B cell (primary cell): ENCODE measurements around the gene SCN10A. TPM values are rescaled to one million over a fixed set of nuclear protein-coding genes. Genes with fewer than 3 reads are reported as not detected.

Source experiments
- ATAC-seq: fragments of 200-7000 bp; cut with Tn5 transposase; one replicate; pipeline ENCODE4 v1.10.0; 2021; ENCODE audit warnings: low read depth, mild to moderate bottlenecking, moderate number of reproducible peaks, moderate library complexity
- CTCF ChIA-PET: fragments of 350-600 bp; sonication (Branson Sonifier 250); formaldehyde crosslinking; loops from one replicate; lab custom pipeline; 2021; ENCODE audit warnings: antibody characterized with exemption, inconsistent platforms; lab: Charles Lee
- POLR2A ChIA-PET: fragments of 350-600 bp; sonication (Branson Sonifier 250); formaldehyde crosslinking; loops from one replicate; lab custom pipeline; 2021; ENCODE audit warnings: antibody characterized with exemption; lab: Charles Lee
- DNase-seq: peaks from one replicate; pipeline ENCODE4 v3.0.0; 2013
- H2AFZ ChIP-seq: 2 replicates; pipeline ENCODE4 v1.6.1; 2012; ENCODE audit warnings: mild to moderate bottlenecking, low read depth, low read length; ENCODE audit not compliant: insufficient read depth, poor library complexity, severe bottlenecking
- H3K27ac ChIP-seq, 2 donors: 1 replicate in 1 of 2; 2 replicates in 1 of 2; pipeline ENCODE4 v1.5.1; 2012 to 2013; ENCODE audit warnings: low read length in 2 of 2, mild to moderate bottlenecking in 2 of 2, moderate library complexity in 1 of 2
- H3K27me3 ChIP-seq, 4 experiments: fragments of 200-600 bp in 1 of 4; sonication (generic) in 1 of 4; replicated peaks in 1 of 4; 1 replicate in 2 of 4; 2 replicates in 2 of 4; pipeline versions ENCODE4 v1.6.1 to v1.7.0; 2013 to 2016; ENCODE audit warnings: low read length in 3 of 4, mild to moderate bottlenecking in 2 of 4, mixed read lengths in 1 of 4, moderate library complexity in 1 of 4; ENCODE audit not compliant: insufficient read depth in 4 of 4, control insufficient read depth in 3 of 4; ENCODE audit errors: control extremely low read depth in 1 of 4
- H3K36me3 ChIP-seq, 2 experiments: replicated peaks in 1 of 2; 1 replicate in 1 of 2; 2 replicates in 1 of 2; pipeline versions ENCODE4 v1.6.1 to v1.7.1; 2013; ENCODE audit warnings: low read length in 1 of 2; ENCODE audit not compliant: insufficient read depth in 2 of 2, control insufficient read depth in 1 of 2; ENCODE audit errors: control extremely low read depth in 1 of 2, extremely low read depth in 1 of 2
- H3K4me1 ChIP-seq, 2 donors: fragments of 200-600 bp in 1 of 2; sonication (generic) in 1 of 2; 1 replicate in 1 of 2; 2 replicates in 1 of 2; pipeline versions ENCODE4 v1.5.1 to v1.6.1; 2013 to 2017; ENCODE audit warnings: low read length in 2 of 2; ENCODE audit not compliant: control insufficient read depth in 2 of 2, insufficient read depth in 2 of 2
- H3K4me2 ChIP-seq: replicated peaks from 2 replicates; pipeline ENCODE3; 2012; ENCODE audit warnings: mild to moderate bottlenecking, low read depth, low read length; ENCODE audit not compliant: poor library complexity, severe bottlenecking
- H3K4me3 ChIP-seq, 5 experiments: fragments of 200-600 bp in 1 of 5; sonication (generic) in 1 of 5; 1 replicate in 3 of 5; 2 replicates in 2 of 5; pipeline versions ENCODE4 v1.5.1 to v1.7.0; 2011 to 2016; ENCODE audit warnings: low read length in 4 of 5, mild to moderate bottlenecking in 4 of 5, low read depth in 2 of 5, control low read depth in 1 of 5, moderate library complexity in 1 of 5; ENCODE audit not compliant: insufficient read depth in 1 of 5; ENCODE audit errors: control extremely low read depth in 1 of 5, extremely low read depth in 1 of 5
- H3K79me2 ChIP-seq: fragments of 200-600 bp; sonication (generic); one replicate; pipeline ENCODE4 v1.6.0; 2016; ENCODE audit warnings: low read length; ENCODE audit not compliant: control insufficient read depth, insufficient read depth
- H3K9ac ChIP-seq: fragments of 200-600 bp; sonication (generic); 2 replicates; pipeline ENCODE4 v1.6.1; 2017; ENCODE audit warnings: mild to moderate bottlenecking, low read length, moderate library complexity
- H3K9me3 ChIP-seq, 3 donors: one replicate each; pipeline versions ENCODE4 v1.6.1 to v1.7.1; 2013; ENCODE audit warnings: low read length in 2 of 3; ENCODE audit not compliant: control insufficient read depth in 2 of 3, insufficient read depth in 1 of 3; ENCODE audit errors: control extremely low read depth in 1 of 3
- H4K20me1 ChIP-seq: 2 replicates; pipeline ENCODE4 v1.6.0; 2012; ENCODE audit warnings: mild to moderate bottlenecking, low read length; ENCODE audit not compliant: insufficient read depth, control insufficient read depth, poor library complexity, severe bottlenecking
- H3K27ac Mint-ChIP-seq: one replicate; pipeline ENCODE4 v1.8.0; 2021; ENCODE audit warnings: mixed read lengths
- H3K27me3 Mint-ChIP-seq: one replicate; pipeline ENCODE4 v1.8.0; 2021; ENCODE audit warnings: mixed read lengths
- H3K4me1 Mint-ChIP-seq: one replicate; pipeline ENCODE4 v1.8.0; 2021; ENCODE audit warnings: mixed read lengths
- H3K4me3 Mint-ChIP-seq: one replicate; pipeline ENCODE4 v1.8.0; 2021; ENCODE audit warnings: mixed read lengths
- H3K9me3 Mint-ChIP-seq: one replicate; pipeline ENCODE4 v1.8.0; 2022; ENCODE audit warnings: mixed read lengths; ENCODE audit not compliant: insufficient read depth
- CTCF ChIP-seq: fragments of 200-600 bp; IDR thresholded peaks from one replicate; pipeline ENCODE4 v1.8.0; 2022; ENCODE audit warnings: antibody characterized with exemption, mild to moderate bottlenecking
- EZH2 ChIP-seq: IDR thresholded peaks from 2 replicates; pipeline ENCODE4 v1.6.1; 2012; ENCODE audit warnings: borderline replicate concordance, low read depth, mild to moderate bottlenecking, moderate library complexity, low read length; ENCODE audit not compliant: insufficient read depth, poor library complexity, severe bottlenecking
- WGBS: methylation state at CpG from one replicate; pipeline ENCODE4 v1.1.5; 2013; ENCODE audit warnings: missing lambda C conversion rate; ENCODE audit not compliant: insufficient coverage; 5-methylcytosine and 5-hydroxymethylcytosine counted together
- intact Hi-C: fragments of 100-400 bp; cut with micrococcal nuclease; formaldehyde crosslinking; loops from one replicate; pipeline ENCODE4 v1.10.0; 2022
- polyA plus RNA-seq: library from polyadenylated mRNA; depleted of rRNA; stranded (reverse); fragments of >200 nt; gene quantifications from 2 replicates; pipeline ENCODE4 v1.2.3, GENCODE V29; 2012
- total RNA-seq, 2 donors: library from RNA; stranded (reverse); fragments of 120-200 nt in 1 of 2; gene quantifications; 1 replicate in 1 of 2; 2 replicates in 1 of 2; pipeline versions ENCODE4 v1.2.3 to v1.2.4, GENCODE V29; 2013 to 2022

Gene SCN10A
- total and polyA plus RNA-seq, 2 donors (not counting 1 experiment from before 2014, with no cell fraction given), result not detected

- Histone ChIP-seq H3K4me1 (peaks cover 8% of the 10 kb centered on the region in 2 donors), H3K27me3 (peaks cover 0 to 48% (median 13%) of the 10 kb centered on the region in 4 experiments), H2AFZ (no peak overlapping the region), H3K79me2 (no peaks in the 10 kb centered on the region), H4K20me1 (no peaks in the 10 kb centered on the region), H3K36me3 (no peaks in the 10 kb centered on the region), H3K27ac (no peak overlapping the region), H3K9me3 (peaks cover 0 to 17% (median 0%) of the 10 kb centered on the region in 3 donors), H3K9ac (no peak overlapping the region), H3K4me3 (no peak overlapping the region), H3K4me2 (no peak overlapping the region)
- ChIA-PET POLR2A (no interaction called here), CTCF (no interaction called here)
- TF ChIP-seq EZH2, result no peak
- no peak for TF ChIP-seq CTCF
- DNase-seq (no peak), ATAC-seq (no peak)
- intact Hi-C loops, result no loop called here
- WGBS, result 96% methylated on average over 5 of the region's 7 CpGs
- no peak overlapping the region for H3K27ac Mint-ChIP-seq
- H3K4me1 Mint-ChIP-seq, result peaks cover 3% of the 10 kb centered on the region
- no peak overlapping the region for H3K4me3 Mint-ChIP-seq
- H3K9me3 Mint-ChIP-seq, result peaks cover 3% of the 10 kb centered on the region
- peaks cover 40% of the 10 kb centered on the region for H3K27me3 Mint-ChIP-seq
Measured at GRCh38 chr3:38653685-38654537, 162.1 kb downstream of the SCN10A start.

- ATAC-seq (no peak), DNase-seq (no peak)
- intact Hi-C loops, result no loop called here
- H3K27ac Mint-ChIP-seq, result no peak overlapping the region
- WGBS, result no CpG with 5 or more reads among the region's 1 CpG
- Histone ChIP-seq H3K4me3 (no peak overlapping the region), H3K9ac (no peak overlapping the region), H3K27ac (no peak overlapping the region), H2AFZ (no peak overlapping the region), H3K27me3 (peaks cover 0 to 53% (median 19%) of the 10 kb centered on the region in 4 experiments), H3K36me3 (no peaks in the 10 kb centered on the region), H3K79me2 (no peaks in the 10 kb centered on the region), H3K4me2 (no peak overlapping the region), H3K9me3 (peaks cover 0 to 21% (median 0%) of the 10 kb centered on the region in 3 donors), H4K20me1 (no peaks in the 10 kb centered on the region), H3K4me1 (peaks cover 13% of the 10 kb centered on the region in 2 donors)
- peaks cover 3% of the 10 kb centered on the region for H3K9me3 Mint-ChIP-seq
- H3K4me3 Mint-ChIP-seq, result no peak overlapping the region
- H3K27me3 Mint-ChIP-seq, result peaks cover 35% of the 10 kb centered on the region
- H3K4me1 Mint-ChIP-seq, result peaks cover 8% of the 10 kb centered on the region
- ChIA-PET POLR2A (no interaction called here), CTCF (interaction anchor here (2.9 kb wide), 1 partner anchor 132 kb away, joined by 20 read pairs; no protein-coding TSS in a partner anchor)
- TF ChIP-seq CTCF, result no peak
- no peak for TF ChIP-seq EZH2
Measured at GRCh38 chr3:38652934-38653333, 163.1 kb downstream of the SCN10A start.
